Lower lobe of right lung (tissue), 2 donors: ENCODE results near the gene JPH3. TPM values are rescaled to one million over a fixed set of nuclear protein-coding genes. Genes with fewer than 3 reads are reported as not detected.

Experiments
- ATAC-seq, 2 donors: fragments of 200-7000 bp; cut with Tn5 transposase; one replicate each; pipeline ENCODE4 v1.9.1; 2020 to 2022; ENCODE audit warnings: mild to moderate bottlenecking in 2 of 2, moderate library complexity in 2 of 2
- DNase-seq: peaks from one replicate; pipeline ENCODE4 v3.0.0-alpha.2; 2020
- H3K27ac ChIP-seq: fragments of 200-600 bp; one replicate; pipeline ENCODE4 v1.8.0; 2022
- H3K27me3 ChIP-seq: fragments of 200-600 bp; one replicate; pipeline ENCODE4 v1.8.0; 2022; ENCODE audit warnings: low read depth
- H3K36me3 ChIP-seq: fragments of 200-600 bp; one replicate; pipeline ENCODE4 v1.8.0; 2022; ENCODE audit warnings: mild to moderate bottlenecking
- H3K4me1 ChIP-seq: fragments of 200-600 bp; one replicate; pipeline ENCODE4 v1.8.0; 2022
- H3K4me3 ChIP-seq: fragments of 200-600 bp; one replicate; pipeline ENCODE4 v1.8.0; 2022; ENCODE audit warnings: mild to moderate bottlenecking
- H3K9me3 ChIP-seq: fragments of 200-600 bp; one replicate; pipeline ENCODE4 v1.8.0; 2022
- CTCF ChIP-seq: fragments of 200-600 bp; IDR thresholded peaks from one replicate; pipeline ENCODE4 v1.8.0; 2022; ENCODE audit warnings: antibody characterized with exemption, mild to moderate bottlenecking
- intact Hi-C: fragments of 100-400 bp; cut with DNase I; formaldehyde crosslinking; loops from one replicate; pipeline ENCODE4 v1.11.0; 2022
- total RNA-seq: library from RNA; stranded (reverse); fragmentation: NEBNext Ultra II Directional; extraction: Animal tissue kit (Norgen Biotek cat#: 25700); gene quantifications from one replicate; pipeline ENCODE4 v1.2.1, GENCODE V29; 2021
- donor health status: DM: no; HTN: yes; CAD: no; lungs with severe emphysema.

JPH3 gene
- total RNA-seq, 1 donor from 2014 or later, result 0.12 TPM

GRCh38 chr16:87684106-87684677, 81.9 kb downstream of the JPH3 start:
- no peak for DNase-seq
- TF ChIP-seq CTCF, result no peak

GRCh38 chr16:87684711-87685404, 82.5 kb downstream of the JPH3 start:
- intact Hi-C loops, result no loop called here
- H3K27me3 ChIP-seq, result peaks cover 44% of the 10 kb centered on the region
- H3K27ac ChIP-seq, result no peak overlapping the region
- DNase-seq (no peak), ATAC-seq (no peak)
- H3K36me3 ChIP-seq, result no peaks in the 10 kb centered on the region
- H3K4me3 ChIP-seq, result no peak overlapping the region
- TF ChIP-seq CTCF, result no peak
- no peaks in the 10 kb centered on the region for H3K4me1 ChIP-seq
- H3K9me3 ChIP-seq, result no peaks in the 10 kb centered on the region

More at GRCh38 chr16:87684106-87684677, 81.9 kb downstream of the JPH3 start:
- ATAC-seq, result no peak
- Histone ChIP-seq H3K4me1 (no peaks in the 10 kb centered on the region), H3K4me3 (no peak overlapping the region), H3K36me3 (no peaks in the 10 kb centered on the region), H3K9me3 (no peaks in the 10 kb centered on the region), H3K27me3 (peaks cover 44% of the 10 kb centered on the region), H3K27ac (no peak overlapping the region)
- intact Hi-C loops, result no loop called here

GRCh38 chr16:87685405-87685755, 83.1 kb downstream of the JPH3 start:
- H3K27me3 ChIP-seq, result peaks cover 47% of the 10 kb centered on the region
- intact Hi-C loops, result no loop called here
- ATAC-seq, result no peak

GRCh38 chr16:87685766-87686165, 83.5 kb downstream of the JPH3 start:
- intact Hi-C loops, result no loop called here
- Histone ChIP-seq H3K4me3 (no peak overlapping the region), H3K9me3 (no peaks in the 10 kb centered on the region), H3K4me1 (no peaks in the 10 kb centered on the region), H3K27me3 (peaks cover 47% of the 10 kb centered on the region), H3K36me3 (no peaks in the 10 kb centered on the region), H3K27ac (no peak overlapping the region)
- no peak for ATAC-seq
- TF ChIP-seq CTCF, result no peak
- DNase-seq, result no peak

More at GRCh38 chr16:87685405-87685755, 83.1 kb downstream of the JPH3 start:
- no peak overlapping the region for H3K27ac ChIP-seq
- no peak for DNase-seq
- H3K4me1 ChIP-seq, result no peaks in the 10 kb centered on the region
- H3K9me3 ChIP-seq, result no peaks in the 10 kb centered on the region
- no peak for TF ChIP-seq CTCF
- H3K36me3 ChIP-seq, result no peaks in the 10 kb centered on the region
- H3K4me3 ChIP-seq, result no peak overlapping the region

- Histone ChIP-seq H3K4me1 (no peaks in the 10 kb centered on the region), H3K36me3 (no peaks in the 10 kb centered on the region), H3K27me3 (peaks cover 47% of the 10 kb centered on the region), H3K4me3 (no peak overlapping the region), H3K27ac (no peak overlapping the region), H3K9me3 (no peaks in the 10 kb centered on the region)
- intact Hi-C loops, result no loop called here
- ATAC-seq (no peak), DNase-seq (no peak)
- no peak for TF ChIP-seq CTCF
These were observed 84.4 kb downstream of the JPH3 start for GRCh38 chr16:87686697-87687096.
